ENCODE measurements around the gene ZNF354C.

The ZNF354C gene

DNA sequence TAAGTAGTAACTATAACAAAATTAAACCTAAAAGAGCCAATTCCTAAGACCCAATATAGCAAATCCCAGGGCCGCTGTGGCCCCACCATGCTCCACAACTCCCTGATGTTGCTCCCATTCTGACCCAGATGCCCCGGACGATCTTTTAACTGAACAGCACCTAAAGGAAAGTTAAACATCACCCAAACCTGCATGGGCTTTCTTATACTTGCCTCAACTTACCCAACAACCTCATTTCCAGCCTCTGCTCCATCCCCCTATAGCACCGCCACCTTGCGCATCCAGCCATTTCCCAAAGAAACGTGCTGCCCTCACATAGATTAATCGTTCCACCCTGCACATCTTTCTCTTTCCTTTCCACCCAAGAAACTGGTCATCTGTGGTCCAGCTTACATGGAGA is 54.6 kb downstream of the ZNF354C start:
- no peak for DNase-seq

DNA sequence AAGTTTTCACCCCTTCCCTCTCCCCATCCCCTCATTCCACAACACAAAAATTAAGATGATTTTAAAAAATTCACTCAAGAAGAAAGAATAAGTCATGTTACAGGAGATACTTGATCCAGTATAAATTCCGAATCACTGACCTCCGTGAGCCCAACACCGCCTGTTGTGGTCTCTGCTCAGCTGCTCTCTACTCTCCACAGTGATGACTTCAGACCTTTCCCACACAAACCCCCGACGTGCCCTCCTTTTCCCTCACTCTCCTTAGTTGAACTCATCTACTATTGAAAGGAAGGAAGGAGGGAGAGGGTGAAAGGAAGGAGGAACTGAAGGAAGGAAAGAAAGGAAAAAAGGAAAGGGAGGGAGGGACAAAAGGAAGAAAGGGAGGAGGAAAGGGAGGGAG is 55.1 kb downstream of the ZNF354C start:
- no peak for DNase-seq

GRCh38 chr5:179115845-179116524 is 55.8 kb downstream of the ZNF354C start:
- DNase-seq: no peak

- DNase-seq: no peak
Observed at GRCh38 chr5:179118338-179118737, 58.2 kb downstream of the ZNF354C start.

- no peak for DNase-seq
Observed at GRCh38 chr5:179118756-179119414, 58.7 kb downstream of the ZNF354C start.

- no peak for DNase-seq
Observed at GRCh38 chr5:179119415-179120170, 59.4 kb downstream of the ZNF354C start.

GRCh38 chr5:179120421-179120861 is 60.3 kb downstream of the ZNF354C start:
- no peak for DNase-seq

DNA sequence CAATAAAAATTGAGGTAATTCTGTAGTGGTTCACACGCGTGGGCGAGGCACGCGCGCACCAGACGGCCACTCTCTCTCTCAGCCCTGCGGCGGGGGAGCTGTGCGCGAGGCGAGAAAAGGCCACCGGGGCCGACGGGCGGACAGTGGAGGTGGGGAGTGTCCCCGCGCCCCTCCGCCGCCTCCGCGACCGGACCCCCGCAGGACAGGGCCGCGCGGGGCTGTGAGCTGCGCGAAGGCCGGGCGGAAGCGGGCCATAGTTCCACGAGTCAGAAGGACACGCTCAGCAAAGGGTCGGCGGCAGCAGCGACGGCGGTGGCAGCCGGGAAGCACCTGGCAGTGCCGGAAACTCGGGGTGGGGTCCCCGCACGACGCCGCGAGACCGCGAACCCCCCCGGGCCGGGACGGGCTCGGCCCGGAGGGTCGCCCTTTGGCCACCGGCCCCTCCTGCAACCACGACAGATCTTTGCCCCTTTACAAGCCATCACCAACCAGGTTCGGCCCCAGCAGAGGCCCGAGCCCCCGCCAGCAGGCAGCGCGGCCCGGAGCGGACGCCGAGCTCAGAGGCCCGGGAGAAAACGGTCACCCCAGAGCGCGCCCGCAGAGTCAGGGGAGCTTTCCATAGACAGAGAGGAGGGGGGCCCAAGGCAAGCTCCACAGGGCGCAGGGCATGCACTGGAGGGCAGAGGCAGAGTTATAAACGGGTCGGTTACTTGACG is 60.9 kb downstream of the ZNF354C start:
- DNase-seq: no peak

GRCh38 chr5:179121667-179122111 is 61.5 kb downstream of the ZNF354C start:
- DNase-seq: no peak

DNA sequence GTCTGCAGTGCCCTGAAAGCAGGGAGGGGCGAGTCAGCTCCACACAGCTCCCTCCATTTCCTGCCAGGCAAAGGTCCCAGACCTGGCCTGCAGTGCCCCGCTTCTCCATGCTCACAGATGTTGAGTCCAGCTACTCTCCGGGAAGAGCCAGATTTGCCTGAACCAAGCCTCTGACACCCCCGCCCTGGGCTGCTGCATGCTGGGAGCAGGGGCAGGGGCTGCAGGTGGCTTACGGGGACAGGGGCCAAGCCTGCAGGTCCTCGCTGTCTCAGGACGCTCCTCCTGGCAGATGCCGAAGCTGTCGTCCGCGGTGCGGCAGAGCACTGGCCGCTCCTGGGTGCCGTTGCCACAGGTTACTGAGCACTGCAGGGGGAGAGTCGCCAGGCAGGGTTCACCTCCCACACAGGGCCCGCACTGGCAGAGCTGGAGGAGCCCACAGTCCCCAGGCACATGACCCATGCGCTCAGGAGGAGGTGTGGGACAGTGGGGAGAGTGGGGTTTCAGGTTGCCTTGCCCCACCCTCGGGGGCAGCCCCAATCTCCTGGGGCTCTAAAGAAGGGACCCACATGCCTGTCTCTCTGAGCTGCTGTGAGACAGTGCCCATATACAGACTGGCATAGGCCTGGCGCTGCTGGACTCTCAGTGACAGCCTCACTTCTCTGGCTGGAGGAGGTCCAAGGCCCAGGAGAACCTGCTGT is 62.4 kb downstream of the ZNF354C start:
- DNase-seq: no peak

DNA sequence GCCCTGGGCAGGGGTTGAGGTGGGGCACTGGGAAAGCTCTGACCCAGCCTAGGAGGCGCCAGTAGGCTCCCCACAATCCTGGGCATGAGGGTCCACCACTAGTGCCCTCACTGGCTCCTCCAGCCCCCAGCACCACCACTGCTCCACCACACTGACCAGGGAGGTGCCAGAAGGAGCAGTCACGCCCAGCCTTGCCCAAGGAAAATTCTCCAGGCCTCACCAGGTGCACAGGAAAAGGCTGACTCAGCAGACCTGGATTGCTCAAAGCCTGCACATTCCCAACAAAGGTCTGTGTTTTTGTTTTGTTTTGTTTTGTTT is 62.9 kb downstream of the ZNF354C start:
- no peak for DNase-seq

- no peak for DNase-seq
Observed at GRCh38 chr5:179123491-179124272, 63.5 kb downstream of the ZNF354C start.

DNA sequence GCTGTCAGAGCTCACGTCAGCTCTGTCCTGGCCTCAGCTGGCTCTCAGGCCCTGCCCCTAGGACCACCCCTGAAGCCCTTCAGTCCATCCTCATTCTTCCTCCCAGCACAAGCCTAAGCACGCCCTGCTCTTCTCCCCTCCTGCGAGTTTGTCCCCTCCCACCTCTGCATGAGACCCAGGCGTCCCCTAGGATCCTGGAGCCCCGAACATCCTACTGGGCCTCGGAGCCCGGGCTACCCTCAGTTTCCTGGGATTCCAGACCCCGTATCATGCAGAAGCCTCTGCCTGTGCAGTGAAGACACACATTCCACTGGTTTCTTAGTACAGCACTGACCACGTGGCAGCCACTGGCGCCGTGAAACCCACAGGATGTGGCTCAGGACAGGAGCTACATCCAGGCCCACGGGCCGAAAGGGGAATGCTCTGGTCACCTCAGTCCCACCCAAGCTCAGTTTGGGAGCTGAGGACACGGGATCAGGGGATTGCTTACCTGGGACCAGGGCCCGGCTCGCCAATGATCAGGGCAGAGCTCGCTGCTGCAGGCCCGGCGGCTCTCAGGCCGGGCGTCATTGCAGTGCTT is 64.2 kb downstream of the ZNF354C start:
- no peak for DNase-seq

DNA sequence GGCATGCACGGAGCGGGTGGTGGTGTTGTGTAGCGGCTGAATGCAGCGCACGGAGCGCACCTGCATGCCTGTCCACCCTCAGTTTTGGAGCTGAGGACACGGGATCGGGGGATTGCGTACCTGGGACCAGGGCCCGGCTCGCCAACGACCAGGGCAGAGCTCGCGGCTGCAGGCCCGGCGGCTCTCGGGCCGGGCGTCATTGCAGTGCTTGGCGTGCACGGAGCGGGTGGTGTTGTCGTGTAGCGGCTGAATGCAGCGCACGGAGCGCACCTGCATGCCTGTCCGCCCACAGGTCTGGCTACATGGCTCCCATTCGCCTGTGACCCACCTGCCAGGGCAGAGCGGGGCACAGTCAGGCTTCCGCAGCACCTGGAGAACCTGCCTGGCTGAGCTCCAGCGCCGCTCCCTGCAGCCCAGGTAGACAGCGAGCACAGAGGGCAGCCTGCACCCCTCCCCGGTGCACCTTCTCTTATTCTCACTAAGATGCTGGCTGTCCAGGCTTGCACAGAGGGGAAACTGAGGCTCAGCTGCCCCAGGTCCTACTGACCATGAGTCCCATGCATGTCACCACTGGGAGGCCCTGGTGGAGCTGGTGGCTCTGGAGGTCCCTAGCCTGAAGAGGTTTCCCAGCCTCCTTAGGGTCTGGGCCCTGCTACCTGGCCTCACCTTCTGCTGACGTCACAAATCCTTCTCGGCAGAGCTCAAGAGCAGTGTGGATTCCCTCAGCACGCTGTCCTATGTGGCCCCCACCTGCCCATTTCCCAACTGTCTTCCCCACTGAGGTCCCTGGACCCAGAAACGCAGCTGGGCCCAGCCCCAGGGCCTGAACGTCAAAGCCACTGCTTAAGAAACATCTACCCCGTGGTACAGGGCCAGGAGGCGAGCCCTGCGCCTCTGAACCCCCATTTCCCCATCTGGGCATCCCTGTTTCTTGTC is 64.9 kb downstream of the ZNF354C start:
- no peak for DNase-seq

DNA sequence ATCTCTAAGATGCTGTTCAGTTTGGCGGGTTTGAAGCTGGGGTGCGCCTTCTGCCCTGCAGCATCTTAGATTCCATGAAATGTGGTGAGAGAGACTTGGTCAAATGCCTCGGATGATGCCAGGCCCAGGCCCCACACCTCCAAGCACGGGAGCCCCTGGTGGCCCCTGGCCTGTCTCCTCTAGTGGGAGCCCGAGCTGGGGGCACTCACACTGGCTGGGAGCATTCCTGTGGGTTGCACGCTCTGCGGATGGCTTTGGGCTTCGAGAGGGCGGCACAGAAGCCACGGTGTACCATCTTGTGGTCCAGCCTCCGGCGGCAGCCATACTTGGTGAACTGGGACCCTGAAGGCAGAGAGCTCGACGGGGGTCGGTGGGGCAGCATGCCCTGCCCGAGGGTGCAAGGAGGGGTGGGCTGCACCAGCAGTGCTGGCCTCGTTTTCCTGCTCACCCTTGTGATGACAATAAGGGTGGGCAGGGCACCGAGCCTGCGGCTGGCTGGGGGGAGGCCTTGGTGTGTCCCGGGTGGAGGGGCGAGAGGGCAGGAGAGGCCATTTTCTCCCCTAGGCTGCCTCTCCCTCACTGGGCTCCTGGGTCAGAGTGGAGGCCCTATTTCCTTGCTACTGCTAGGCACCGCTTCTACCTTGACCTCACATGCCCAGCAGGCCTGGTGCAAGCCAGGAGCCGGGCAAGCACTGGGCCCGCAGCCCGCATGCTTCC is 65.8 kb downstream of the ZNF354C start:
- no peak for DNase-seq

GRCh38 chr5:179126506-179126991 is 66.4 kb downstream of the ZNF354C start:
- no peak for DNase-seq

- DNase-seq: no peak
Observed at GRCh38 chr5:179127136-179128040, 67.2 kb downstream of the ZNF354C start.

DNA sequence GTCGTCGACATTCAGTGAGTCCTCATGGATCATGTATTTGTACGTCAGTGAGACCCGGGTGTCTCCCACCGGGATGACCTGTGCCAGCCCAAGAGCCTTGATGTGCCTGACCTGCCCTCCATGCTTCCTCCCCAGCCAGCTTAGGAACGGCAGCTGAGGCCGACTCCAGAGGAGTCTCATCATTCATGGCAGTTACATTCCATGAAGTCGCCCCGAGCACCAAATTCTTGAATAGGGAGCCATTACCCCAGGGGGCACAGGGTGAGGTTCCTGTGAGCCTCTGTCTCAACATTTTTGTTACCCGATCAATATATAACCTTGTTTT is 67.8 kb downstream of the ZNF354C start:
- DNase-seq: no peak

DNA sequence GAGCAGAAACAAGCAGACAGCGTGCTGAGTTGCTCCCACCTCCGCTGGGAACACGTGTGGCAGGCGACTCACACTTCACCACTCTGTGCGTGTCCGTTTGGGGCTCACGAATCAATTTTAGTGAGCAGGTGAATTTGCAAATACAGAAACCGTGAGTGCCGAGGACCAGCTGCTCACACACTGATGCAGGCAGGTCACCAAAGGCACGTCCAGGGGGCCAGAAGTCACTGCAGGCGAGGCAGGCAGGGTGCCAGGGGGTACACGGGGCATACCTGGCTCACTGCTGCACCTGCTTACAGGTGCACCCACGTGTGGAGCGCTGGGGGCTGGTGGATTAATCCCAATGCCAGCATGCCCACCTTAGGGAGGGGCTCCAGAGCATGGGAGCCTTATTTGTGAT is 68.8 kb downstream of the ZNF354C start:
- no peak for DNase-seq

All from amniotic stem cell (primary cell).